ENCODE data around the gene KLF5. TPM values are rescaled to one million over a fixed set of nuclear protein-coding genes. Genes with fewer than 3 reads are reported as not detected.

The KLF5 gene
- total RNA-seq, 1 donor from 2014 or later = 121 TPM

DNA sequence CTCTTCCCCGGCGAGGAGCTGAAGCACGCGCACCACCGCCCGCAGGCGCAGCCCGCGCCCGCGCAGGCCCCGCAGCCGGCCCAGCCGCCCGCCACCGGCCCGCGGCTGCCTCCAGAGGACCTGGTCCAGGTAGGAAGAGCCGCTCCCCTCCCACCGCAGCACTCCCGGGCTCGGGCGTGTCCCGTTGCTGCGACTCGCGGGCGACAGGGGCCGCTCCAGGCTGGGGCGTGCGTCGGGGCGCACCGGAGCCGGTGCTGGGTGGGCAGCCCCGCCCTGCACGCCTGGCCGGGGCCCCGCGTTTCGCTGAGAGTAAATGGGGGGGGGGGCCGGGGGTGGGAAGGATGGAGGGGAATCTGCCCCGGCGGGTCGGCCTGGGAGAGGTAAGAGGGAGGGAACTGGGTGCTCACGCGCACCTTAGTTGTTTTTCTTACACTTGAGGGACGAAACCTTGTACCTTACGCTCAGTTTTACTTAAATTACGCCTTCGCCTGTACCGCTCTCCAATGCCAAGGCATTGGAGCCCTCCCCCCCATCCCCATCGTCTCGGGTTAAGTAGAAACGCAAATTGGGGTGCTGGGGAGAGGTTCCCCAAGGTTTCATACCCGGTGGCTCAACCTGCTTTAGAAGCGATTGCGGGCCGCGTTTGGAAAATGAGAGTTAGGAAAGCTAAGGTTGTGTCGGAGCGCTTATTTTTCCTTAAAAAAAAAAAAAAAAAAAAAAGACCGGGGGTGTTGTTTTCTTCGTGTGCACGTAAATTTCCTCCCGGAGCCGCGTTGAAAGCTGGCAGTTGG, 850 bp downstream of the KLF5 start:
- peak; percentile 66 for DNase-seq (ENCODE audit: low read depth)

DNA sequence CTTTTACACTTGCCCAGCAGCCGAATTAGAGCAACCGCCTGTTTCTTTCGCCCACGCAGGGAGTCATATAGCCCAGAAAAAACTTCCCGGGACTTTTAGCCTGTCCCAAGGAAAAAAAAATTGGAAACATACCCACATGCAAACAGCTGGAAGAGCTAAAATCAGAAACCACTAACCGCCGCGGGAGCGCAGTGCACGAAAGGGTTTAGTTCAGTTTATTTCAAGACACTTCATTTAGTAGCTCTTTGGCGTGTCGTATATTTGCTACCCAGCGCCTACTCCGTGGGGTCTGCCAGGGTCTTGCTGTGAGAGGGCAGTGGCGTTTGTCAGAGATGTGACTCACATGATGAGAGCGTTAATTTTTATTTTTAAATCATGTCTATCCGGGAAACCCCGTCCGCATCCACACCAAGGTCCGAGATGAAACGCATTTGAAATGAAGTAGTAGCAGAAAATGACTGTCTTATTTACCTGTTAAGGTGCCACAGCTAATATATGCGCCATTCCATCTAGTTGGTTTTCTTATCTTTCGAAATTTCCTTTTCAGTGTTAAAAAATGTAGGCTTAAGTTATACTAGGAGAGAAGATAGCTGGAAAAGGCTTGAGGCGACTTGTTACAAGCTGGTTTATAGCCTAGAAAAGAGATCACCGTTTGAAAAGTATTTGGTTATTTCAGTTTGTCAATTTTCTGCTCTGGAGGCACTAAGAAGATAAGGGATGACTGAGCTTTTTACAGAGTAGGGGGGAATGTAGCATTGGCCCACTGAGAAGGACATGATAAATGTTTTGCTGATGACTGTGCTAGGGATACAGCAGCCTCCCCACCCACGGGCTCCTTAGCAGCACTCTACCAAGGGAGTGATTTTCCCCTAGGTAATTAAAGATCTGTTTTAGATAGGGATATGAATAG, 1.7 kb downstream of the KLF5 start:
- DNase-seq (ENCODE audit: low read depth) = peak; percentile 98

DNA sequence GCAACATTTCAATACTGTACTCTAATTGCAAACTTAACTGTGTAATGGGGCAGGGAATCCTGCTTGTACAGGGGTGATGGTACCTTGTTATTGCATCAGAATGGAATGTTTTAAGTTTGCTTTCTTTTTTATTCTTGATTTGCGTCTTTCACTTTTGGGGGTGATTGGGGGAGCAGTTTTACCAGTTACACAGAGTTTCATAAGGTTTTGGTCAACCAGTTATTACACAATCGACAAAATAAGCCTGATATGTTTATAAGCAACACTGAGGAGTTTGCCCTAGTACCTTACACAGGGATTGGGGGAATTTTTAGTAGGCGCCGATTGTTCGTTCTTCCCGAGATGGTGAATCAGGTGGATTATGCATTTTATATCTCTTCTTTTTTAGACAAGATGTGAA, 2.7 kb downstream of the KLF5 start:
- DNase-seq (ENCODE audit: low read depth) = no peak

DNA sequence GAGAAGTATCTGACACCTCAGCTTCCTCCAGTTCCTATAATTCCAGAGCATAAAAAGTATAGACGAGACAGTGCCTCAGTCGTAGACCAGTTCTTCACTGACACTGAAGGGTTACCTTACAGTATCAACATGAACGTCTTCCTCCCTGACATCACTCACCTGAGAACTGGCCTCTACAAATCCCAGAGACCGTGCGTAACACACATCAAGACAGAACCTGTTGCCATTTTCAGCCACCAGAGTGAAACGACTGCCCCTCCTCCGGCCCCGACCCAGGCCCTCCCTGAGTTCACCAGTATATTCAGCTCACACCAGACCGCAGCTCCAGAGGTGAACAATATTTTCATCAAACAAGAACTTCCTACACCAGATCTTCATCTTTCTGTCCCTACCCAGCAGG, 3.1 kb downstream of the KLF5 start:
- DNase-seq (ENCODE audit: low read depth) = no peak

GRCh38 chr13:73062468-73062867, 3.7 kb downstream of the KLF5 start:
- DNase-seq (ENCODE audit: low read depth) = no peak

GRCh38 chr13:73063166-73063565, 4.4 kb downstream of the KLF5 start:
- DNase-seq (ENCODE audit: low read depth) = no peak

GRCh38 chr13:73065036-73065435, 6.2 kb downstream of the KLF5 start:
- DNase-seq (ENCODE audit: low read depth) = no peak

GRCh38 chr13:73065665-73066340, 7.0 kb downstream of the KLF5 start:
- no peak for DNase-seq (ENCODE audit: low read depth)

GRCh38 chr13:73069206-73069805, 10.5 kb downstream of the KLF5 start:
- DNase-seq (ENCODE audit: low read depth) = no peak

DNA sequence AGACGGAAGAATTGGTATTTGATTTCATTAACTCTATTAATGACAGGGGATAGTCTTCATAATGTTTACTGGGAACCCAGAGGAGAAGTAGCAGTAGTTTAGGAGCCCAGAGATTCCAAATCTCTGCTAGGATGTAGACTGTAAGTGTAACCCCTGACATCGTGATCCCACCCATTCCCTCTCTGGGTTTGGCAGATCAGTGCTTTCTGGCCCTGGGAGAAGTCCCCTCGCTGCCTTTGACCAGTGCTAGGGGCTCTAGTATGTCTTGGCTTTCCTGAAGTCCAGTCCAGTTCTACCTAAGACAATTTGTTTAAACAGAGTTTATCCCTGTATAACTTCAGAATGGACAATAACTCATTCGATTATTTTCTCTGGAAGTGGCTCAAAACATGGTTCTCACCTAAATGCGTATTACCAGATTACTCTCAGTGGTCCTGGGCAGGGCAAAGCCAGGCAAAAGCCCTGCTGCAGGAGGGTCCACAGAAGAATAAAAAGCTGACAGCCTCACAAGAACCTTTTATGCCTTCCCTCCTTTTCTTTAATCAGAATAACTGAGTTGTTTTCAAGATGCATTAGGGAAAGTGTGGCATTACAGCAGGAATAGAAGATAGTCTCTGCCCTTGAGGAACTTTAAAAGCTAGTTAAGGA, 11.8 kb downstream of the KLF5 start:
- no peak for DNase-seq (ENCODE audit: low read depth)

DNA sequence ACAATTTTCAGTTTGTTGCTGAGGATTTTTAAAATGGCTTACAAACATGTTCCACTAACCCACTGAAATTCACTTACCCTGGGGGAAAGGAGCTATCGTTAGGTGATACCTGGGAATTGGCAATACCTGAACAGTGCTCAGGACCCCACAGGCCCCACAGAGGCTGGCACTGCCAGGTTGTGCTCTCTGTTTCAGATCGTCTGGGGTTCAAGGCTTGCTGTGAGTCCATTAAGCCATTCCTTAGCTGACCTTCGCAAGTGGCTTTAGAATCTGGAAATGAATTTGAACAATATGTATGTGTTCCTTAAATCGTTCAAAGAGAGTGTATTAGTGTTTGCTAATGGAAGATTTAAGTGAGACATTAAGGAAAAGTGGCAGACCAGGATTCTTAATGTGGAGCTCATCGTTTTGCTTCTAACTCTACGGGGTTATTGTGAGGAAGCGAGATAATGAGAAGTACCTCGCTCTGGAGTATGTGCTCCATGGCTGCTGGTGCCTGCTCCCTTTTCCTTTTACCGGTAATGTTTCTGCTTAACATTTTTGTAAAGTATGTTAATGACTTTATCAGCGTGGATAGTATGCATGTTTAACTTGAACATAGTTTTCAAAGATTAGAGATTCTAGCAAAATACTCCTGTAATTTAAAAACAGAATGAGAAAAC, 13.6 kb downstream of the KLF5 start:
- DNase-seq (ENCODE audit: low read depth) = no peak

- DNase-seq (ENCODE audit: low read depth) = no peak
These were observed 14.2 kb downstream of the KLF5 start for GRCh38 chr13:73073050-73073449.

DNA sequence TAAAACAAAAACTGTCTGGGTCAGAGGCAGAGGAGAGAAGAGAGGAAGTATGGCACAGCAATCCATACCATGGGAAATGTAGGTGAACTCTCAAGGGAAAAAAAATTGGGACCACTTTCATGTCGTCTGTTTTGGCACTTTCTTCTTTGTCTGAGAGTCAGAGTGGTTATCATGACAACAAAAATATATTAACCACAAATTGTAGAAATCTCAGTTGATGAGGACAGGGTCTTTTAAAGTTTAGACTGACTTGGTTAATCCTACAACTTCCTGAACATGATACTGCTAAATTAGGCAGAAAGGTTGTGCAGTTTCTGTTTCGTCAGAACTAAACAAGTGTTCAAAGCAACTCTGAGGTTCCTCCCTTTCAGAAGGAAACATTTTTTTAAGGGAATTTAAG, 15.2 kb downstream of the KLF5 start:
- no peak for DNase-seq (ENCODE audit: low read depth)

DNA sequence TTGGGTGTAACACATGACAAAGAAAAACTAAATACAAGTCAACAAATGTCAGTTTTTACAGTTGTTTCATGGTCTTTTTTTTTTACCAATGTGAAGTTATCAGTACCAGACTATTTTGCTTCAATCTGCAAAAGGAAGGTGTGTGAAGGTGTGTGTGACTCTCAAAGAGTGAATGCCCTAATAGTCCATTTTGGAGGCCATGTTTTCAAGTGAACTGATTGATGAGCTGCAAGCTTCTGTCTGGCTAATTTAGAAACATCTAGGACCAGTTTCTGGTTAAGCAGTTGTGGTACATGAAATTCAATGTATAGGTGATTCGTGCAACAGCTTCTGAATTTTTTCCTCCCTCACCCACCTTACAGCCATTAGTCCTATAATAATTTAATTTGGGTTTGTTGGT, 16.1 kb downstream of the KLF5 start:
- DNase-seq (ENCODE audit: low read depth) = no peak

DNA sequence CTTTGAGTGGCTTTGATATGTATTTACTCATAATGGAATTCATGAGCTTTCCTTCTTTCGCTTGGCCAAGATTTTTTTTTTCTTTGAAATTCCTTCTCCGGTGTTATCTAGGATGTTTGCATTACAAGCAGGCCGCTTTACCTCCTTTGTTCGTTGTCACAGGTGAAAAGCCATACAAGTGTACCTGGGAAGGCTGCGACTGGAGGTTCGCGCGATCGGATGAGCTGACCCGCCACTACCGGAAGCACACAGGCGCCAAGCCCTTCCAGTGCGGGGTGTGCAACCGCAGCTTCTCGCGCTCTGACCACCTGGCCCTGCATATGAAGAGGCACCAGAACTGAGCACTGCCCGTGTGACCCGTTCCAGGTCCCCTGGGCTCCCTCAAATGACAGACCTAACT, 16.7 kb downstream of the KLF5 start:
- DNase-seq (ENCODE audit: low read depth) = no peak

DNA sequence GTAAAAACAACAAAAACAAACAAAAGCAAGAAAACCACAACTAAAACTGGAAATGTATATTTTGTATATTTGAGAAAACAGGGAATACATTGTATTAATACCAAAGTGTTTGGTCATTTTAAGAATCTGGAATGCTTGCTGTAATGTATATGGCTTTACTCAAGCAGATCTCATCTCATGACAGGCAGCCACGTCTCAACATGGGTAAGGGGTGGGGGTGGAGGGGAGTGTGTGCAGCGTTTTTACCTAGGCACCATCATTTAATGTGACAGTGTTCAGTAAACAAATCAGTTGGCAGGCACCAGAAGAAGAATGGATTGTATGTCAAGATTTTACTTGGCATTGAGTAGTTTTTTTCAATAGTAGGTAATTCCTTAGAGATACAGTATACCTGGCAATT, 17.1 kb downstream of the KLF5 start:
- DNase-seq (ENCODE audit: low read depth) = no peak

GRCh38 chr13:73077865-73078264, 19.1 kb downstream of the KLF5 start:
- no peak for DNase-seq (ENCODE audit: low read depth)

- DNase-seq (ENCODE audit: low read depth) = no peak
These were observed 20.6 kb downstream of the KLF5 start for GRCh38 chr13:73079359-73079758.

GRCh38 chr13:73081256-73081915, 22.6 kb downstream of the KLF5 start:
- no peak for DNase-seq (ENCODE audit: low read depth)

DNA sequence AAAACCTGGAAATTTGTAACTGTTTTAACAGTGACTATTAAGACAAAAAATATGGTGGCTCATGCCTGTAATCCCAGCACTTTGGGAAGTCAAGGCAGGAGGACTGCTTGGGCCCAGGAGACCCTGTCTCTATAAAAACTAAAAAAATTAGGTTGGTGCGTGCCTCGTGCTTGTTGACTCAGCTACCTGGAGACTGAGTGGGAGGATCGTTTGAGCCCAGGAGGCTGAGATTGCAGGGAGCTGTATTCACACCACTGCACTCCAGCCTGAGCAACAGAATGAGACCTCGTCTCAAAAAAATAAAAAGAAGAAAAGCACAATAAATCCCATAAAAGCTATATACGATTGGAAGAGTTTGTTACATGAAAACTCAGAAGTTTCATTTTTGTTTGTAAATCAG, 23.7 kb downstream of the KLF5 start:
- DNase-seq (ENCODE audit: low read depth) = no peak
